Measurements from ENCODE around the gene ITPKA.

DNA sequence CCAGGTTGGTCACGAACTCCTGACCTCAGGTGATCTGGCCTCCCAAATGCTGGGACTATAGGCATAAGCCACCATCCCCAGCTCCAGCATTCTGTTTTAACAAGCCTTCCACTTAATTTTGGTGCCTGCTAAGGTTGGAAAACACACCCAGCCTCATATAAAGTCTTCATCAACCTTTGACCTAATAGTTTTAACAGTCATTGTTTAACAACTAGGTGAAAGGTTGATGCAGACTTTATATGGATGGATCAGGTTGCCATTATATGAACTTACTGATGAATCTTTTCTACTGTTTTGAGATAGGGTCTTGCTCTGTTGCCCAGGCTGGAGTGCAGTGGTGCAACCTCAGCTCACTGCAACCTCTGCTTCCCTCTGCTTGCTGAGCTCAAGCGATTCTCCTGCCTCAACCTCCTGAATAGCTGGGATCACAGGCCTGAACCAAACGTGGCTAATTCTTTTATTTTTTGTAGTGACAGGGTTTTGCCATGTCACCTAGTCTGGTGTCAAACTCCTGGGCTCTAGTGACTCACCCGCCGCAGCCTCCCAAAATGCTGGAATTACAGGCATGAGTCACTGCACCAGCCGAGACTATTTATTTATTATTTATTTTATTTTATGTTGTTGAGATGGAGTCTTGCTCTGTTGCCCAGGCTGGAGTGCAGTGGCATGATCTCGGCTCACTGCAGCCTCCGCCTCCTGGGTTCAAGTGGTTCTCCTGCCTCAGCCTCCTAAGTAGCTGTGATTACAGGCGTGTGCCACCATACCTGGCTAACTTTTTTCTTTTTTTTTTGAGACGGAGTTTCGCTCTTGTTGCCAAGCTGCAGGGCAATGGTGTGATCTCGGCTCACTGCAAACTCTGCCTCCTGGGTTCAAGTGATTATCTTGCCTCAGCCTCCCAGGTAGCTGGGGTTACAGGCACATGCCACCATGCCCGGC, 53.4 kb downstream of the ITPKA start:
- TF ChIP-seq, protein P1, sequence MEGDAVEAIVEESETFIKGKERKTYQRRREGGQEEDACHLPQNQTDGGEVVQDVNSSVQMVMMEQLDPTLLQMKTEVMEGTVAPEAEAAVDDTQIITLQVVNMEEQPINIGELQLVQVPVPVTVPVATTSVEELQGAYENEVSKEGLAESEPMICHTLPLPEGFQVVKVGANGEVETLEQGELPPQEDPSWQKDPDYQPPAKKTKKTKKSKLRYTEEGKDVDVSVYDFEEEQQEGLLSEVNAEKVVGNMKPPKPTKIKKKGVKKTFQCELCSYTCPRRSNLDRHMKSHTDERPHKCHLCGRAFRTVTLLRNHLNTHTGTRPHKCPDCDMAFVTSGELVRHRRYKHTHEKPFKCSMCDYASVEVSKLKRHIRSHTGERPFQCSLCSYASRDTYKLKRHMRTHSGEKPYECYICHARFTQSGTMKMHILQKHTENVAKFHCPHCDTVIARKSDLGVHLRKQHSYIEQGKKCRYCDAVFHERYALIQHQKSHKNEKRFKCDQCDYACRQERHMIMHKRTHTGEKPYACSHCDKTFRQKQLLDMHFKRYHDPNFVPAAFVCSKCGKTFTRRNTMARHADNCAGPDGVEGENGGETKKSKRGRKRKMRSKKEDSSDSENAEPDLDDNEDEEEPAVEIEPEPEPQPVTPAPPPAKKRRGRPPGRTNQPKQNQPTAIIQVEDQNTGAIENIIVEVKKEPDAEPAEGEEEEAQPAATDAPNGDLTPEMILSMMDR (IDR thresholded peaks at IDR 0.05; ENCODE audit: low read length), result no peak
- no peak for TF ChIP-seq EZH2 (IDR thresholded peaks at IDR 0.05; ENCODE audit: borderline replicate concordance, low read length)

Data from OCI-LY1 (cell line).